HL-60/S4 (cell line): ENCODE data around the gene HACL1.

Experiments
- in situ Hi-C: fragments of 300-500 bp; cut with MboI; formaldehyde crosslinking; loops from 2 replicates; pipeline ENCODE4 v1.14.3; 2022; ENCODE audit warnings: low sequenced_read_pairs

The HACL1 gene

DNA sequence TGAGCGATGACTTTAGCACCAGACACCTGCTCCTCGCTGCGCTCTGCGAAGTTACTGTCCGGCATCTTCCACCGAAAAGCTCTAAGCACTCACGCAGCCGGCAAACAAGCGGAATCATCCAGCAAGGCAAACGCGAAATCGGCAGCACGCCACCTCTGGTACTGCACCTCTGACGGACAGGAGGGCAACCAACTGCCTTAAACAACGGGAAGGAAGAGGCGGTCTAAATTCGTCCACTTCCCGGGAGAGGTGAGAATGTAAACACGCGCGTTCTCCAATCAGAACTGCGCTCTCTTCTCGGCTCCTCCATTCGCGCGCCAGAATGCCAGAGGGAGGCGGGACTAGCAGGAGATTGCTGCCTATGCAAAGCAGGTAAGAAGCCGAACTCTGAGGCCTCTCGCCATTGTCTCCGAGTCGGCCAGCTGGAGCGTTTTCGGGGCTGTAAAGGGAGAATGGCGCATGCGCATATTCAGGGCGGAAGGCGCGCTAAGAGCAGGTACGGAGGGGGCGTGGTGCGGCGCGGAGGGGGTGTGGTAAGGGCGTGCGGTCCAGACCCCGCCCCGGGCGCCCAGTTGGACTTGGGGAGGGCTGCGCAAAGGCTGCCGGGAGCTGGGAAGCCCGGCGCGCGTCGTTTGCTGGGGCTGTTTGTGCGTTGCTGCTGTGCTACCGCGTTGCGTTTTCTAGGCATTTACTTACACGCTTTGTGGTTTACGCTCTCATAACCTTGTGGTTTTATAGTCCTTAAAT is at the start of gene HACL1, which contains the start of gene BTD:
Gene HACL1 (minus strand): TSS at position 171 of the 747 bp plus-strand sequence. CDS start 106 bp downstream, at position 65.
Gene BTD (plus strand): TSS at position 347 of the 747 bp plus-strand sequence. CDS start 33,695 bp downstream, outside the sequence.
- in situ Hi-C loops, result no loop called here

DNA sequence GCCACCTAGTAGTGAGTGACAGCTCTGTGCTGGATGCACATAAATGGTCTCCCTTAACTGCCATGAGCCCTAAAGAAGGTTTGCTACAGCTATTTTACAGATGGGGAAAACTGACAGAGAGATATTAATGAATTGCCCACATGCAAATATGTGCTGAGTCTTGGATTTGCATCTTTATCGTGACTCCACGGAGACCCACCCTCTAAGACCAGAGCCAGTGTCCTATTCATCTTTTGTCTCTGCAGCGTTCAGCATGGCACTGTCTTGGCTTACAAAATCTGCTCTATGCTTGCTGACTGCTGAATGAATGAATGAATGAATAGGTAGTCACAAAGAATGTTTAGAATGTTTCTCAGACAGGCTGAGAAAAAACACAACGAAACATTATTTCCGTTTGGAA is 48.5 kb upstream of the HACL1 start:
- in situ Hi-C loops, result no loop called here

DNA sequence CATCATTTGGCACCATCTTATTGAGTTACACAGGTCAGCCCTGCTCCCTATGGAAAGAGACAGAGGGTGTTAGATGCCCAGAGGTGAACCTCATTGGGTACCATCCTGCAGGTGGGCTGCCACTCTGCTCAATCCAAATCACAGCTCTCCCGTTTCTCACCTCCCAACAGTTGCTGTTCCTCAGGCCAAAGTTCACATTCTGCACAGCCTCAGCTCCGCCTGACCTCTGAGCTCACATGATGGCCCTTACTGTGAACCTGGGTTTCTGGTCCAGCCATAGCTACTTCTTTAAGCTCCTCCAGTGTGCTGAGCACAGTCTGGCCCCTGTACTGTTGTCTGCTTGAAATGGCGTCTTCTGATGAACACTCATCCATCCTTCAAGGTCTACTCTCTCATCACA is 48.0 kb upstream of the HACL1 start:
- in situ Hi-C loops, result no loop called here

DNA sequence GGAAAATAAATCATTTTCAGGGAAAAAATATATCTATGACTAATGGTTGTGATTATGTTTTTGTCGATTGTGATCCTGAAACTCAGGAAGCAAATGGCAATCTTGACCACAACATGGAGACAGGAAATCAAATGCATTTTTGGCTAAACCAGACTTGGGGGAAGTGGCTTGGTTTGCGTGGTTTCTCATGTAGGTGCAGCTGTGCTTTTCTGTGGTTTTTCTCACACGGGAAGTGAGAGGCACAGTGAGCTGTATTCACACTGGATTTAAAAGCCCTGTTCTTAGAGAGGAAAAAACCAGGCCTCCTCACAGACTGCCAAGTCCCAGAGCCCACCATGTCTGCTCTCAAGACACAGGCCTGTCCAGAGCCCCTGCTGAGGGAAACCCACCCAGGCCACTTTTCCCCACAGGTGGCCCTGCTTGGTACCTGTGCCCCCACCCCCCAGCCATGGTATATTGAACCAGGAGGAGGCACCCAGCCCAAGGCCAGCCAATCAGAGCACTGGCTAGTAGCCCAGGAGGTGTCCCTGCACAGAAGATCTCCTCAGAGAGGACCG is 46.3 kb upstream of the HACL1 start:
- in situ Hi-C loops, result no loop called here

DNA sequence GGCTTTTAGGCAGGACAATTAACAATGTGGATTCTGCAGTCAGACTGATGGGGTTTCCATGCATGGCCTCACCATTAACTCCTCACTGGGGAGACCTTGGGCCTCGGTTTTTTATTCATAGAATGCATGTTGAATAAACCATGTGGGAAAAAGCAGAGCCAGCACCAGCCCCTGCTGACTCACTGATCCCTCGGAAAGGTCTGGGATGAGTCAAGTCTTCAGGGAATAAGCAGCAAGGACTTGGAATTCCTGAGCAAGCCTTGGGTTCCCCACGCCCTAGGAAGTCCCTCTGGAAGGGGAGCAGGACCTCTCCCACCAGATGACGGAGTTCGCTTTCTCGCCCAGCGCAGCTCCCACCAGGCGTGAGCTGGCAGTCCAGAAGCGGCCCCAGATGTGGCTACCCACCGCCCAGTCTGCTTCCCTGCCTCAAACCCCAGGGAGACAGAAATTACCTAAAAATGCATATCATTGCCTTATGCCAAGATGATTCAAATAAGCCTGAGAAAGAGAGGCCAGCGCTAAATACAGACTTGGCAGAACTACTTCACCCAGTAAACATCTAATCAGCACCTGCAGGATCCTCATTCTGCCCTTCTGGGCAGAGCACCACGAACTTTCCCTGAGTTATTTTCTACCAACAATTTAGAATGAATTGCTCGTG is 45.6 kb upstream of the HACL1 start:
- in situ Hi-C loops, result no loop called here

DNA sequence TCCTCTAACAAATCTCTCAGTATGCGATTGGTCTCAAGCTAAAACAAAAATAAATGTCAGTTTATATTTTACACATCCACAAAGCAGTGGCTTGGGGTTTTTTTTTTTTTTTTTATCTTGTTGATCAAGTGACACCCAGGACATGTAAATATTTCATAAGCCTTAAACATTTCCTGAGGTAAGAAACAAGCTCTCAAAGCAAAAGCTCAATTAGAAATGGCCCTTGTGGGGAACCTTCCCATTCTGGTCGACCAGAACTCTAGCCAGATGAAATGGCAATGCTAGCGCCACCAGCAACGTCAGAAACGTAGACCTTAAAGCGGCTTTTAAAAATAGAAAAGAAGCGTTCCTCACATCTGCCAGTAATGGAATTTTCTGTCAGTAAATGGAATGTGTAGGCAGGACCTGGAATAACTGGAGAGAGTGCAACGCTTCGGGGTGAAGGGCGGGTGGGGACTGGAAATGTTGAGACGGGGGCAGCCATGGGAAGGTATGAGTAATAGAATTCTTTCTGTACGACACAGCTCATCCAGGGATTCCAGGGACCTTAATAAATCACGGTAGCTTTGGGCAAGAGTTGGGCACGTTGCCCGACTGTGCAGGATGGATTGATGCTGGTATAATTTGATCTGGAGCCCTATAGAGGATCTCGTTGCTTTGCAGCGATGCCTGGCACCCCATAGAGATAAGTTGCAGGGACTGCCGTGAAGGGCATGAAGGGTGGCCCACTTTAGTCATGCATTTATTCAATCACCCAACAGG is 44.6 kb upstream of the HACL1 start:
- in situ Hi-C loops, result no loop called here

DNA sequence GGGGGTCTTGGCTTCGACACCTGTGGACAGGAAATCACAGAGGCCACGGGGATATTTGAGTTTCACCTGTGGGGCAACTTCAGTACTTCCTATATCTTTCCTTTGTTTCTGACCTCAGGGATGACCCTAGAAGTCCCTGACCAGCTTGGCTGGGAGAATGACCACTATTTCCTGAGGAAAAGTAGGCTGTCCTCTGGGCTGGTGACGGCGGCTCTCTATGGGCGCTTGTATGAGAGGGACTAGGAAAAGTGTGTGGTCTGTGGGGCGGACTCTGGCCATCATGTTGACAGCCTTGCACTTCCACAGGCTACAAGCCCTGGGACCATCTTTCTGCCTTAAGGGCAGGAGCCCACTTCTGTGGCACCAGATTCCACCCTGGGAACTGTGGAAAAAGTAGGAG is 43.9 kb upstream of the HACL1 start:
- in situ Hi-C loops, result no loop called here

DNA sequence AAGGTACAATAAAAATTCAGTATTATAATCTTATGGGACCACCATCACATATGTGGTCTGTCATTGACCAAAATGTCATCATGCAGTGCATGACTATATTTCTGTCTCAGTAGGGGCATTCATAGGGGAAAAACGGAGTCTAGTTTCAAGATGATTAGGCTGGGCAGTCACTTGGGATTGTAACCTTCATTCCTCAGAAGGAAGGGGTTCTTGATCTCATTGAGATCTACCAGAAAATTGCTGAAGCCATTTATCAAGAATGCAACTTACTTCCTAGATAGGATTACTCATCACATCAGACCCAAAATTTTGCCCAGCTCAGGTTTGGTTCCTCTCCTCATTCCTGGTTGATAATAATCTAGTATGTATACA is 37.5 kb upstream of the HACL1 start:
- in situ Hi-C loops, result loop anchor here (10.0 kb wide), 1 partner anchor 166 kb away; no protein-coding TSS in a partner anchor

DNA sequence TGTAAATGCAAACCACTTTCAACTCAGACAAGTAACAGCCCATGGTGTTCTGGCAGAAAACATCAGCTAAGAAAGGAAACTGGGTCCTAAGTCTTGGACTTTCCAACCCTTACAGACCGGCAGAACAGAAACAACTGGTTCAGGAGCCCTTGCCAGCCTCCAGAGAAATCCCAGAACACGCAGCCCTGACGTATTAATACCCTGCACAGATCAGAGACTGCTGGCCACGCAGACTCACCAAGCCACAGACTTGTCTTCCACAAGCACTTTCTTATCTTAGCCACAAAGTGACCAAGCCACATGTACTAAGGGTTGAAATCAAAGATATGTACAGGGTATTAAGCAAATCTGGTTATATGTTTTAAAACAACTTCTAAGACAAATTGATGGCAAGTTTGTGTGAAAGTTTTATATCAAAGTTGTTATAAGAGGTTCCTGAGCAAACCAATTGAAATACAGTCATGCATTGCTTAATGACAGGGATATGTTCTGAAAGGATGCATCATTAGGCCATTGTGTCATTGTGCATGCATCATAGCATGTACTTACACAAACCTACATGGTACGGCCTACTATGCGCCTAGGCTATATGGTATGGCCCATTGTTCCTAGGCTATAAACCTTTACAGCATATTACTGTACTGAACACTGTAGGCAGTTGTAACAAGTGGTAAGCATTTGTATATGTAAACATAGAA is 37.0 kb upstream of the HACL1 start:
- in situ Hi-C loops, result loop anchor here (10.0 kb wide), 1 partner anchor 166 kb away; no protein-coding TSS in a partner anchor

DNA sequence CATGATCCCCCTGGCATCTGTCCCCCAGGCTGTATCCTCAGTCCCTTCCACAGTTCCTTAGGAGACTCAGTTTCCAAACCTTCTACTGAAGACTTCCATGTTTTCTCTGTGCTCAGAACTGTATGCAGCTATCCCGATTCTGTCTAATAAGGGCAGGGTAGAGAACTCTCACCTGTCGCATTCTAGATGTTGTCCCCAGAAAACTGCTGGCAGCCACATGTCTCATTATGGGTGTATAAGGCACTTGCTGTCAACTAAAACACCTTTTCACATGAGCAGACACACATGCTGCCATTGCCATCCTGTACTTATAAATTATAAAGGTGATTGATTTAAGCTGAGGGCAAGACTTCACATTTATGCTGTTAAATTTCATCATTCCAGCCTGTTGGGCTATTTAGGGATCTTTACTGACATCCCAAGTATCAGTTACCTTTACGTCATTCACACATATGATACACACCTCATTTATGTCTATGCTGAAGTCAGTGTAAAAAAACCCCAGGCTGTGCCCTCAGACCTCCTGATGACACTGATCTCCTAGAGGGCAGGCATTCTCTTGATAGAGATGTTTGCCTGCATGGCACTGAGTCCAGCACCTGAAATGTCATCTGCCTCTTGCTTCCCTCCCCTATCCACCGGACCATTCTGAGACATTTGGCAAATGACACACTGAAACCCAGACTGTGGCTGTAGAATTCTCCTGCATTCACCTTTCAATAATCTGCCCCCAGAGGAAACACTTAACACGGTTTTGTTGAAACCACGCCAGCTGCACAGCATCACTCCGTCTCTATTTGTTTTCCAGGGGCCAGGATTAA is 36.0 kb upstream of the HACL1 start:
- in situ Hi-C loops, result loop anchor here (10.0 kb wide), 1 partner anchor 167 kb away; no protein-coding TSS in a partner anchor

DNA sequence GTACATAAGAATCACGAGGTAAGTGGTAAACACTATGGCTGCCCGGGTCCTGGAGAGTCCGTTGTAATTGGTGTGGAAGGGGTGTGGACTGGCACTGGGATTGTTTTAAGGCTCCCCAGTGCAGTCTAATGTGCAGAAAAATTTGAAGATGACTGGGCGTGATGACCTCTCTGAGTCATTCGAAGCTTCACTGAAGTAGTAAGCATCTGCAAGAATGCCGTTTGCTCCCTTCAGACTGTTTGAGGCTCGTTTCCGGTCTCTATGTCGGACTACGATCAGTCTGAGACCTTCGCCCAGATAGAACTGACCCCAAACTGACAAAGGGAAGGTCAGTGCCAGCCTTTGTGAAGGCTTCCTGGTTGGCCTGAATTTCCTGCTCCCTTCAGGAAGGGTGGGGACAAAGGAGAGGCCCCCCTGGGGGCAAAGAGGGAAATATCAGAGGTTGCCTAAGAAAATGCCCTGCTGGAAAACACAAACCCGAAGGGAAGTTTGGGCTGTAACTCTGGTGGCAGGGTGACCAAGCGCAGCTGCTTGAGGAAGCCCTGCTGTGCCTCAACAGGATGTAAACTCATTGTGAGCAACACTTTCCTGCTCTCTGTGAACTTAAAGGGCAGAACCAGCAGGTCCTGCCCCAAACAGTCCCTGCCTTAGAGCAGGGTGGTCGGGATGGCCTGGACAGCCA is 34.8 kb upstream of the HACL1 start:
- in situ Hi-C loops, result loop anchor here (10.0 kb wide), 1 partner anchor 169 kb away; no protein-coding TSS in a partner anchor

DNA sequence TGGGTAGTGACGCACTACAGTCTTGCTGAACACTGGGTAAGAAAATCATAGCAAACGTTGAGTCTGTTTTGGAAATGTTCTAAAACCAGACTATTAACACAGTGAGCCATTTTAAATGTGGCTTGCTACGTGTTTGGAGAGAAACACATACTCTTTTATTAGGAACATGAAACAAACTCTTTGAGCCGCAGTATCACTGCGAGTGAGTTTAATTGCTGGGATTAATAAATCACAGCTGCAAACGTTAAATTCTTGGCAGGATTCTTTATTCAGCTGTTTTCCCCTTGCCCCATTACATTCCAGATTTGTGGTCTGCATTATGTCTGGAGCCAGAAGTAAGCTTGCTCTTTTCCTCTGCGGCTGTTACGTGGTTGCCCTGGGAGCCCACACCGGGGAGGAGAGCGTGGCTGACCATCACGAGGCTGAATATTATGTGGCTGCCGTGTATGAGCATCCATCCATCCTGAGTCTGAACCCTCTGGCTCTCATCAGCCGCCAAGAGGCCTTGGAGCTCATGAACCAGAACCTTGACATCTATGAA is 33.8 kb upstream of the HACL1 start:
- in situ Hi-C loops, result loop anchor here (10.0 kb wide), 1 partner anchor 170 kb away; no protein-coding TSS in a partner anchor

DNA sequence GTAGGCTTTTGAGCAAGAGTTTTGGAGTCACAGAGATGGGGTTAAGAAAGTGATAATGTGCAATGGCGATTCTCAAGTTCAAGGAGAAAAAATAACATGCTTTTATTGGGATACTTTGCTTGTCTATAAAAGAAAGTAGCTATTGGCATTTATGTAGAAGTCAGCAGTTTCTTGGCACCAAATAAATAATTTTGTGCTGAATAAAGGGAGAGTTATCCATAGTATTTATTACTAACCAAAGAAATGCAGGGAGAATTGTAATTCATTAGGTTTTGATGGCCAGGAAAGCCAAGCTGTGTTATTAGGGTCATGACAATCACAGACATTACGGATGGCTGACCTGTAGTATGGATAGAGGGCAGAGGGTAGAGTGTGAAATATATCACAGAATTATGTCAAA is 33.3 kb upstream of the HACL1 start:
- in situ Hi-C loops, result loop anchor here (10.0 kb wide), 1 partner anchor 170 kb away; no protein-coding TSS in a partner anchor

DNA sequence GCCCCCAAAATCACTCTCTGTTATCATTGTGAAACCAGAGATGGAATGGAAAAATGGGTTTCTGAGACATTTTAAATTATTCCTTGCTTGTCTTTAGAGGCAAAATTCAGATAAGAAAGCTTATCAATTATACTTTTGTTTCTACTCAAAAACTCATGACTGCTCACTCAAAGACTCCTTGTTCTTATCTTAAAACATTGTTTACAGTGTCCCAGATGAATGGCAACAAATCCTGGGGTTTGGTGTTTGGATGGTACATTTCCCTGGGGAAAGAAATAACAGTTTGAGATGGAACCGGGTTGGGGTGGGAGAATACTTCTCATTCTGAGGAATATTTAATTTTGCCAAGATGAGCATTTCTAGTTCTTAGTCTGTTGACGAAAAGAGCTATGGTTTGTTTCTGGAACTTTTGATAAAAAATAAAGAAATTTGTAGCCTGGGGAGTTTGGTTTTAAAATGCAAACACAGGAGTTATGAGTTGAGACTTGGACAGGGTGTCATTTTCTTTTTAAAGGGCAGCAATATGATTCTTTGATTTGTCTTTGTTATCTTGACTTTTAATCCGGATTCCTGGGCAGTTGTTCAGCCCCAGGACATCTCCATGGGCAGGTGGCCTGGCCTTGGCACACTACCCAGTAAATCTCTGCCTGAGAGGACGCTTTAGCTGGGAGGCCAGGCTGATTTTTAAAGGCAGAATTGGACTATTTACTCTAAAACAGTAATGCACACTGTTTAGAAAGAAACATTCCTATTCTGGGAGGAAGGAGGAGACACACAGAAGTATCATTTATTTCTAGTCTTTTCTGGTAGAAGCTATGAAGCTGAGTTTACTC is 32.6 kb upstream of the HACL1 start:
- in situ Hi-C loops, result loop anchor here (10.0 kb wide), 1 partner anchor 171 kb away; no protein-coding TSS in a partner anchor

DNA sequence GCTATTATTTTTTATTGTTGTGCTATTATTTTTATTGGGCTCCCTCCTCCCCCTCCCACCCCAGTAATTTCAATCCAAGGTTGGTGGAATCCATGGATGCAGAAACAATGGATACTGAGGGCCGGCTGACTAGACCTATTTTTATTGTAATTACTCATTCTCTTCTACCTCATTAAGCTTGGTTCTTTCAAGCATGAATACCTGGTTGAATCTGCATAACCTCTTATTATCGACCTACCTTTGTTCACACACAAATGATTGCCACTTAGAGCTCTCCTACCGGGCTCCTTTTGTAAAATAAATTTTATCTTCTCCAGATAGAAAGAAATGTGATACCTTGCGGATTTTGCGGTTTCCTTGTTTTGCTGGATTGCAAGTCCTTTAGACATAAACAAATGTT is 31.8 kb upstream of the HACL1 start:
- in situ Hi-C loops, result loop anchor here (10.0 kb wide), 1 partner anchor 172 kb away; no protein-coding TSS in a partner anchor

DNA sequence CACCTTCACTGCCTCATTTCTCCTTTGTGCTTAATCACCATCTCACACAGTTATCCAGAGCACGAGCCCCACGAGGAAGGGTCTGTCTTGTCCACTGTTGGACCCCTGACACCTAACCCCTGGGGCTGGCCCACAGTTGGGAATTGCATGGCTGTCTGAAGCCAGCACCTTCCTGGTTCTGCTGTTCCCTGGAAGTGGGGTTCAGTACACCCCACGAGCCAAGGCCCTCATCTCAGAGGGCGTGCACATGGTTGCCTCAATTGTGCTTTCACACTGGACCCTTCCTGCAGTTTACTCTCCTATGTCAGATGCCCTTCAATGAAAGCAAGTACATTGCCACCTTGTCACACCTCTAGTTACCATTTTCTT is 30.8 kb upstream of the HACL1 start:
- in situ Hi-C loops, result loop anchor here (10.0 kb wide), 1 partner anchor 173 kb away; no protein-coding TSS in a partner anchor

DNA sequence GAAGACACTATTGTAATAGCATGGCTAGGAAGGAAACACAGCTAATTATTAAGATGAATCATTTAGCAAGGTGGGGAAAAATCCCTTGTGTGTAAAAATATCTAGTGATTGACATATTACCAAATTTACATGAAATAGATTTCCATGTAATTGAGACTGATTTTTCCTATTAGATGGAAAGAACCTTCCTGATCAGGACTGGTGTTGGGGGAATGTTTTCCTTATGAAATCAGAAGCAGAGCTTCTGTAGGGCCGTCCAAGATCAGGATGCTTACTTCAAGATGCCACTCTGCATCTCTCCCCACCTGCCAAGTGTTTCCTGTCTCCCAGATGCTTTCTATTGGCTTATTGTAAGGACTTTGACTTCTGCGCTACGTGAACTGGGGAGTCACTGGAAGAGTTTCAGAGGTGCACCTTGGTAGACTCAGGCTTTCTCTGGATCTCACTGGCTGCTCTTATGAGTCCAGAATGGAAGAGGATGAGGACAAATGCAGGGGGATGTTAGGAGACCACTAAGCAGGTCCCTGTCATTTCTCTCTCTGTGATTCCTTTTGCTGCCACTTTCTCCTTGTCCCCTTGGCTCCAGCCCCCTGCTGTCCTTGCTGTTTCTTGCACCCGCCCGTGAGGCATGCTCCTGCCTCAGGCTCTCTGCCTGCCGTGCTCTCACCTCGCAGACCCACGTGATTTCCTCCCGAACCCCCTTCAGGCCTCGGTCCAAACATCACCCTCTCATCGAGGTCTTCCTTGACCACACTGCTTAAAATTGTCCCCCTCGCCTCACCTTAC is 30.2 kb upstream of the HACL1 start:
- in situ Hi-C loops, result loop anchor here (10.0 kb wide), 1 partner anchor 173 kb away; no protein-coding TSS in a partner anchor
